CD4-positive, alpha-beta T cell (primary cell): Measurements from ENCODE around the gene NTNG2. TPM values are rescaled to one million over a fixed set of nuclear protein-coding genes. Genes with fewer than 3 reads are reported as not detected.

ENCODE experiments used
- ATAC-seq: fragments of 200-7000 bp; cut with Tn5 transposase; one replicate; pipeline ENCODE4 v1.10.0; 2022; ENCODE audit warnings: mild to moderate bottlenecking; ENCODE audit not compliant: poor library complexity
- CTCF ChIA-PET: fragments of 350-600 bp; sonication (Branson Sonifier 250); formaldehyde crosslinking; loops from one replicate; lab custom pipeline; 2021; ENCODE audit warnings: antibody characterized with exemption, inconsistent platforms; lab: Charles Lee
- POLR2A ChIA-PET: fragments of 350-600 bp; sonication (Branson Sonifier 250); formaldehyde crosslinking; loops from one replicate; lab custom pipeline; 2021; ENCODE audit warnings: antibody characterized with exemption, inconsistent platforms; lab: Charles Lee
- DNase-seq, 14 experiments: peaks; one replicate each; pipeline ENCODE4 v3.0.0-alpha.2; 2013 to 2020; ENCODE audit warnings: mixed read lengths in 2 of 14
- H3K27ac ChIP-seq, 2 donors: one replicate each; pipeline versions ENCODE4 v1.5.1 to v1.7.0; 2013; ENCODE audit warnings: low read length in 2 of 2, low read depth in 1 of 2, mild to moderate bottlenecking in 1 of 2
- H3K27me3 ChIP-seq, 2 experiments: 1 replicate in 1 of 2; 2 replicates in 1 of 2; pipeline versions ENCODE4 v1.6.1 to v1.7.0; 2013; ENCODE audit warnings: low read length in 2 of 2, control low read depth in 1 of 2, mild to moderate bottlenecking in 1 of 2, moderate library complexity in 1 of 2; ENCODE audit not compliant: insufficient read depth in 2 of 2, control insufficient read depth in 1 of 2
- H3K36me3 ChIP-seq: one replicate; pipeline ENCODE4 v1.6.1; 2013; ENCODE audit warnings: low read length, control low read depth; ENCODE audit not compliant: insufficient read depth
- H3K4me1 ChIP-seq: one replicate; pipeline ENCODE4 v1.6.1; 2013; ENCODE audit warnings: low read length, control low read depth; ENCODE audit not compliant: insufficient read depth
- H3K4me3 ChIP-seq: one replicate; pipeline ENCODE4 v1.5.1; 2013; ENCODE audit warnings: mild to moderate bottlenecking, low read length, moderate library complexity
- H3K9me3 ChIP-seq, 2 experiments: 1 replicate in 1 of 2; 2 replicates in 1 of 2; pipeline versions ENCODE4 v1.6.1 to v1.7.0; 2013; ENCODE audit warnings: low read length in 2 of 2, mild to moderate bottlenecking in 2 of 2, control low read depth in 1 of 2, moderate library complexity in 1 of 2; ENCODE audit not compliant: control insufficient read depth in 1 of 2, insufficient read depth in 1 of 2
- H3K27ac Mint-ChIP-seq: one replicate; pipeline ENCODE4 v1.8.0; 2020; ENCODE audit warnings: mixed read lengths
- H3K27me3 Mint-ChIP-seq: one replicate; pipeline ENCODE4 v1.8.0; 2021; ENCODE audit warnings: mixed read lengths
- H3K36me3 Mint-ChIP-seq: one replicate; pipeline ENCODE4 v1.8.0; 2021; ENCODE audit warnings: low read depth, mixed read lengths
- H3K4me1 Mint-ChIP-seq: one replicate; pipeline ENCODE4 v1.8.0; 2021; ENCODE audit warnings: low read depth, mixed read lengths
- H3K4me3 Mint-ChIP-seq: one replicate; pipeline ENCODE4 v1.8.0; 2020; ENCODE audit warnings: mild to moderate bottlenecking, mixed read lengths
- H3K9me3 Mint-ChIP-seq: one replicate; pipeline ENCODE4 v1.8.0; 2020; ENCODE audit warnings: mixed read lengths
- intact Hi-C, 2 experiments: fragments of 100-400 bp; cut with DNase I in 1 of 2; cut with micrococcal nuclease in 1 of 2; formaldehyde crosslinking; loops; one replicate each; pipeline versions ENCODE4 v1.15.1 to v1.9.0; 2023 to 2025; cut with DNase I, micrococcal nuclease
- total RNA-seq, 174 experiments: library from RNA in 2 of 174; stranded (reverse) in 2 of 174; gene quantifications; one replicate each; pipeline ENCODE4 v1.2.3 and lab custom pipeline; 2021 to 2026
- TF ChIP-seq, protein P1 (sequence below): fragments of 200-600 bp; IDR thresholded peaks from one replicate; pipeline ENCODE4 v1.8.0; 2022; ENCODE audit warnings: antibody characterized with exemption, mild to moderate bottlenecking

Gene NTNG2
- total RNA-seq, 2 experiments from 2014 or later = 2.2 to 2.6 TPM

- ChIA-PET CTCF (interaction anchor here (0.9 to 1.4 kb wide), 4 partner anchors 12 to 71 kb away, joined by 3 to 13 read pairs (median 4); no protein-coding TSS in a partner anchor), POLR2A (interaction anchor here (0.6 to 2.4 kb wide), 22 partner anchors 12 to 1461 kb away, joined by 3 to 12 read pairs (median 4); partner anchors contain the start of genes DDX31, MED27, NUP214 and SETX)
- ATAC-seq (peak; percentile 86), DNase-seq (peak; percentile 99 to 100 (median 100))
- Mint-ChIP-seq H3K4me3 (peak overlapping the region; percentile 99), H3K9me3 (no peaks in the 10 kb centered on the region), H3K4me1 (peaks cover 20% of the 10 kb centered on the region), H3K27ac (peak overlapping the region; percentile 94), H3K36me3 (peaks cover 5% of the 10 kb centered on the region), H3K27me3 (peaks cover 4% of the 10 kb centered on the region)
- TF ChIP-seq, protein P1, sequence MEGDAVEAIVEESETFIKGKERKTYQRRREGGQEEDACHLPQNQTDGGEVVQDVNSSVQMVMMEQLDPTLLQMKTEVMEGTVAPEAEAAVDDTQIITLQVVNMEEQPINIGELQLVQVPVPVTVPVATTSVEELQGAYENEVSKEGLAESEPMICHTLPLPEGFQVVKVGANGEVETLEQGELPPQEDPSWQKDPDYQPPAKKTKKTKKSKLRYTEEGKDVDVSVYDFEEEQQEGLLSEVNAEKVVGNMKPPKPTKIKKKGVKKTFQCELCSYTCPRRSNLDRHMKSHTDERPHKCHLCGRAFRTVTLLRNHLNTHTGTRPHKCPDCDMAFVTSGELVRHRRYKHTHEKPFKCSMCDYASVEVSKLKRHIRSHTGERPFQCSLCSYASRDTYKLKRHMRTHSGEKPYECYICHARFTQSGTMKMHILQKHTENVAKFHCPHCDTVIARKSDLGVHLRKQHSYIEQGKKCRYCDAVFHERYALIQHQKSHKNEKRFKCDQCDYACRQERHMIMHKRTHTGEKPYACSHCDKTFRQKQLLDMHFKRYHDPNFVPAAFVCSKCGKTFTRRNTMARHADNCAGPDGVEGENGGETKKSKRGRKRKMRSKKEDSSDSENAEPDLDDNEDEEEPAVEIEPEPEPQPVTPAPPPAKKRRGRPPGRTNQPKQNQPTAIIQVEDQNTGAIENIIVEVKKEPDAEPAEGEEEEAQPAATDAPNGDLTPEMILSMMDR = no peak
- peaks cover 39% of the 10 kb centered on the region for H3K4me1 ChIP-seq
- intact Hi-C loops = loop anchor here (1.0 to 10.0 kb wide), 4 partner anchors 114 to 646 kb away; partner anchors contain the start of gene SETX (in 1 of the 2)
- H3K27me3 ChIP-seq = peaks cover 2 to 6% of the 10 kb centered on the region in 2 experiments
- H3K36me3 ChIP-seq = no peaks in the 10 kb centered on the region
- H3K4me3 ChIP-seq = peak overlapping the region; percentile 74
- no peak overlapping the region for H3K27ac ChIP-seq
- H3K9me3 ChIP-seq = no peaks in the 10 kb centered on the region
Measured at GRCh38 chr9:132240841-132241482, 79.1 kb downstream of the NTNG2 start.

DNA sequence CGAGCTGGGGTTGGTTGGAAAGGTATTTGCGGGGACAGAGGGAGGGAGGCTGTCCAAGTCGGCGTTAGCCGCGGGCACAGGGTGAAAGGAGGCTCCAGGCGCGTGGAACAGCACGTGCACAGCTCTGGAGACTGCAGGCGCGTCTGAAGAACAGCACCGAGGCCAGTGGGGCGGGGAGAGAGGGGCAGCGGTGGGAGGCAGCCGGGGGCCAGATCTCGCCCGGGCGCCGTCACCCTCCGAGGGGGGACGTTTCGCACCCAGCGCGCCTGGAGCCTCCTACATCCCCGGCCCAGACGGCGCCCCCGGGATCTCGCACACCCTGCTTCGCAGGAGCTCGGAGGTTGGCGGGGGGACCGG, 79.6 kb downstream of the NTNG2 start:
- H3K27me3 Mint-ChIP-seq = peaks cover 4% of the 10 kb centered on the region
- TF ChIP-seq, protein P1 = no peak
- H3K4me3 Mint-ChIP-seq = peak overlapping the region; percentile 99
- Histone ChIP-seq H3K36me3 (no peaks in the 10 kb centered on the region), H3K4me1 (peaks cover 34% of the 10 kb centered on the region), H3K4me3 (peak overlapping the region; percentile 74), H3K9me3 (no peaks in the 10 kb centered on the region), H3K27ac (no peak overlapping the region), H3K27me3 (peaks cover 6 to 7% of the 10 kb centered on the region in 2 experiments)
- intact Hi-C loops = loop anchor here (1.0 to 10.0 kb wide), 4 partner anchors 113 to 647 kb away; partner anchors contain the start of gene SETX (in 1 of the 2)
- H3K27ac Mint-ChIP-seq = peak overlapping the region; percentile 94
- H3K9me3 Mint-ChIP-seq = no peaks in the 10 kb centered on the region
- DNase-seq (no peak), ATAC-seq (peak; percentile 0)
- peaks cover 5% of the 10 kb centered on the region for H3K36me3 Mint-ChIP-seq
- peaks cover 18% of the 10 kb centered on the region for H3K4me1 Mint-ChIP-seq
- ChIA-PET CTCF (interaction anchor here (0.9 to 1.4 kb wide), 4 partner anchors 12 to 72 kb away, joined by 3 to 13 read pairs (median 4); no protein-coding TSS in a partner anchor), POLR2A (interaction anchor here (0.6 to 2.4 kb wide), 21 partner anchors 12 to 1460 kb away, joined by 3 to 12 read pairs (median 4); partner anchors contain the start of genes MED27, NUP214 and SETX)

- ATAC-seq (no peak), DNase-seq (peak; percentile 27 to 87 (median 46))
- peak overlapping the region; percentile 66 for H3K27ac Mint-ChIP-seq
- H3K4me1 Mint-ChIP-seq = peaks cover 14% of the 10 kb centered on the region
- Histone ChIP-seq H3K4me1 (peaks cover 31% of the 10 kb centered on the region), H3K27ac (no peak overlapping the region), H3K36me3 (no peaks in the 10 kb centered on the region), H3K9me3 (no peaks in the 10 kb centered on the region), H3K4me3 (peak overlapping the region; percentile 79), H3K27me3 (peaks cover 6 to 10% of the 10 kb centered on the region in 2 experiments)
- H3K9me3 Mint-ChIP-seq = no peaks in the 10 kb centered on the region
- peaks cover 8% of the 10 kb centered on the region for H3K27me3 Mint-ChIP-seq
- ChIA-PET CTCF (interaction anchor here (0.9 to 1.4 kb wide), 4 partner anchors 11 to 72 kb away, joined by 3 to 13 read pairs (median 4); no protein-coding TSS in a partner anchor), POLR2A (interaction anchor here (0.6 to 2.4 kb wide), 21 partner anchors 11 to 1460 kb away, joined by 3 to 12 read pairs (median 4); partner anchors contain the start of genes MED27, NUP214 and SETX)
- intact Hi-C loops = loop anchor here (1.0 to 10.0 kb wide), 4 partner anchors 113 to 647 kb away; partner anchors contain the start of gene SETX (in 1 of the 2)
- peak overlapping the region; percentile 90 for H3K4me3 Mint-ChIP-seq
- H3K36me3 Mint-ChIP-seq = peaks cover 5% of the 10 kb centered on the region
- TF ChIP-seq, protein P1 = no peak
Measured at GRCh38 chr9:132241840-132242620, 80.2 kb downstream of the NTNG2 start.
